Memory B cell (primary cell): Measurements from ENCODE around the gene TMEM213.
A peak's percentile ranks its signal among the peaks of the same experiment; 100 is the strongest.

Source experiments
- ATAC-seq: fragments of 150-1000 bp; cut with Tn5 transposase; 2 replicates; pipeline ENCODE4 v1.10.0; 2021; ENCODE audit warnings: low read depth, mild to moderate bottlenecking, moderate library complexity
- DNase-seq, 2 donors: peaks; one replicate each; pipeline ENCODE4 v3.0.0; 2022; ENCODE audit warnings: low spot score in 2 of 2
- H3K27ac Mint-ChIP-seq: one replicate; pipeline ENCODE4 v1.8.0; 2022; ENCODE audit warnings: mild to moderate bottlenecking, moderate library complexity, mixed read lengths
- H3K27me3 Mint-ChIP-seq: one replicate; pipeline ENCODE4 v1.8.0; 2022; ENCODE audit warnings: mixed read lengths
- H3K36me3 Mint-ChIP-seq: one replicate; pipeline ENCODE4 v1.8.0; 2022; ENCODE audit warnings: mild to moderate bottlenecking, mixed read lengths
- H3K4me1 Mint-ChIP-seq: one replicate; pipeline ENCODE4 v1.8.0; 2022; ENCODE audit warnings: mixed read lengths
- H3K4me3 Mint-ChIP-seq: one replicate; pipeline ENCODE4 v1.8.0; 2022; ENCODE audit warnings: mild to moderate bottlenecking, moderate library complexity, mixed read lengths
- H3K9me3 Mint-ChIP-seq: one replicate; pipeline ENCODE4 v1.8.0; 2022; ENCODE audit warnings: mixed read lengths

Gene TMEM213

DNA sequence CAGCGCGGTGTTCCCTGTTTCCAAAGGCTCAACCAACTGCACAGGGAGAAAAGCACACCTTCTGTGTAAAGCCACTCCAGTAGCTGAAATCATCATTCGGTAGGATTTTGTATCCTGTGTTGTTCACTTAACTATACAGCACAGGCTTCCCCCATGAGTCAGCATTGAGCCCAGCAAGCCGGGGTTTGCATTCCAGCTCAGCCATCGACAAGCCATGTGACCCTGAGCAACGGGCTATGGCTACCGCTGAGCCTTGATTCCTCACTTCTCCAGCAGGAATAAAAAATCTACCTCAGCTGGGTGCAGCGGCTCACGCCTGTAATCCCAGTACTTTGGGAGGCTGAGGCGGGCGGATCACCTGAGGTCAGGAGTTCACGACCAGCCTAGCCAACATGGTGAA is 44.3 kb downstream of the TMEM213 start:
- Mint-ChIP-seq H3K9me3 (no peaks in the 10 kb centered on the region), H3K4me1 (no peaks in the 10 kb centered on the region), H3K4me3 (no peak overlapping the region), H3K27me3 (peaks cover 8% of the 10 kb centered on the region), H3K27ac (no peak overlapping the region), H3K36me3 (no peaks in the 10 kb centered on the region)
- ATAC-seq, result no peak
- no peak for DNase-seq

DNA sequence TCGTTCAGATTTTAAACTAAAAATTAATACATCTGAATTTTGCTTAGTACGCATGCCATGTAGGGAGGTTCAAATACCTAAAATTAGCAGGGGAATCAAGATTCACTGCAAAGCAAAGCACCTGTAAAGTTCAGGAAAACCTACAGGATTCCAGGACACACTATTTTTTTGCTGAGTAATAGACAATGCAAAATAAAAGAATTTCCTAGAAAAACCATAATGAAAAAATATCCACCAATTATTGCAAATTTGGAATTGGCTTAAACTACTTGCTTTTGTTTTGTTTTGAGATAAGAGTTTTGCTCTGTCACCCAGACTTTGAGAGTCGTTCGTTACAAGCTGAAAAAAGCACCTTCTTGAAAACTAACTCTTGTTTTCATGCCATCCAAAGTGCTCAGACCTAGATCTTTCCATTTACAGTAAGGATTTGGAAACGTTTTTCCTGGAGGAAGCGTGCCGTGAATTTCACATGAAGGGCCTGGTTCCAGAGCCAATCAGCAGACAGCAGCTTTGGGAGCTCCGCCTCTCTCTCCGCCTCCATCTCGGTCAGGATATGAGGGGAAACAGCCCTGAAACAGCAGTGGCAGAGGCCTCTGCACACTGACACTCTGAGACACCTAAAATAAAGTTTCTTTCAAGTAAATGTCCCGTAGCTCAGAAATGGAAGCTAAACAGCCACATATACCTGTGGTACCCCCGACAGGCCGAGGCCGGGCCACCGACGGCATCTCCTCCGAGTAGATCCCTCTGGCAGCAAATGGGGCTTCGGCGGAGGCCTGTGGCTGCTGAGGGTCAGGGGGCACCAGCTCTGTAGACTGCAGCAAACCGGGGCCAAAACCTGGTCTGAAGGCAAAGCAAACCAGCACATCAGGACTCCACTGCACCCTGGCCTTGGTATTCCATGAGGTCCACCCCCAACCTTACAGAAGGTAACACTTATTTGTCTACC is 46.1 kb downstream of the TMEM213 start:
- Mint-ChIP-seq H3K4me3 (no peak overlapping the region), H3K27me3 (peaks cover 8% of the 10 kb centered on the region), H3K27ac (no peak overlapping the region), H3K4me1 (no peaks in the 10 kb centered on the region), H3K36me3 (no peaks in the 10 kb centered on the region), H3K9me3 (no peaks in the 10 kb centered on the region)
- ATAC-seq, result no peak
- no peak for DNase-seq

DNA sequence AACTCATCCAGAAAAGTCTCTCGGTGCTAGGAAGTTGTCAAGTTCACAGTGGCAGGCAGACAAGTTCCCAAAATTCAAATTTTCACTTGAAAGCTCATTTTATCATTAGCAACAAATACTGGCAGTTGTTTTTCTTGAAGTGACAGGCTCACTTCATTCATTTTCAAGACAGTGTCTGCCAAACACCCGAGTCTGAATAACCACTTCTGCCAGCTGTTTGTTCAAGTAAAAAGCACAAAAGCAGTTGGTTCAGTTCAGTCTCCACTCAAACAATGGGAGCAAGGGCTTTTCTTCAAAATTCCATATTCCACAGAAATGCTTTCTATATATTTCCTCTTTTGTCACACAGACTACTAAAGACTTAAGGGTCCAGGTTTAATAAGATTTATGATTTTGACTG is 47.9 kb downstream of the TMEM213 start:
- DNase-seq (no peak), ATAC-seq (no peak)
- Mint-ChIP-seq H3K9me3 (peaks cover 3% of the 10 kb centered on the region), H3K27ac (no peak overlapping the region), H3K4me1 (no peaks in the 10 kb centered on the region), H3K36me3 (peaks cover 3% of the 10 kb centered on the region), H3K27me3 (peaks cover 1% of the 10 kb centered on the region), H3K4me3 (no peak overlapping the region)

DNA sequence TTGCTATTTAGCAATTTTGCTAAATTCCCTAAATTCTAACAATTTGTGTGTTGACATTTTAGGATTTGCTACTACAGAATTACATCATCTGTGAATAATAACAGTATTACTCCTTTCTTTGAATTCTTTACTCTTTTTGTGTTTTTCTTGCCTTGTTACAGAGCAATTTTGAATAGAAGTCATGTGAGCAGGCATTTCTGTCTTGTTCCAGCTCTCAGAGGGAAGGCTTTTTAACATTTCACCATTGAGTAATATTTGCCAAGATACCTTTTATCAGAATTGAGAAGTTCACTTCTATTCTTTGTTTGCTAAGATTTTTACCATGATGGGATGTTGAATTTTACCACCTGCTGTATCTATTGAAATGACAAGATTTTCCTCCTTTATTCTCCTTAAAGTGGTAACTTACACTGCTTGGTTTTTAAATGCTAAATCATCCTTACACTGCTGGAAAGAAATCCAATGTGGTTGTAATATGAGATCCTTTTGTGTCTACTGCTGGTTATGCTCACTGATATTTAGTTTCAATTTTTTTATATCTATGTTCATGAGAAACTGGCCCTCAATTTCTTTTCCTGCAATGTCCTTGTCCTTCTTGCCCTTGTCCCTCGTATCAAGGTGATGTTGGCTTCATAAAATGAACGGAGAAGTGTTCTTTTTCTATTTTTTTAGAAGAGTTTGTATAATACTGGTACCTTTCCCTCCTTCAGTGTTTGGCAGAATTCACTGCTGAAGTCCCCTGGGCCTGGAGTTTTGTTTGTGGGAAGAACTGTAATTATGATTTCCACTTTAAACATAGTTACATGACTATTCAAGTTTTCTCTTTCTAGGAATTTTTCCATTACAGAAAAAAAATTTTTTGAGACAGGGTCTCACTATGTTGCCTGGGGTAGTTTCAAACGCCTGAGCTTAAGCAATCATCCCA is 50.5 kb downstream of the TMEM213 start:
- no peak for ATAC-seq
- H3K4me3 Mint-ChIP-seq, result no peak overlapping the region
- H3K36me3 Mint-ChIP-seq, result peaks cover 3% of the 10 kb centered on the region
- H3K9me3 Mint-ChIP-seq, result peaks cover 3% of the 10 kb centered on the region
- H3K27me3 Mint-ChIP-seq, result peaks cover 3% of the 10 kb centered on the region
- DNase-seq, result no peak
- no peak overlapping the region for H3K27ac Mint-ChIP-seq
- no peaks in the 10 kb centered on the region for H3K4me1 Mint-ChIP-seq

DNA sequence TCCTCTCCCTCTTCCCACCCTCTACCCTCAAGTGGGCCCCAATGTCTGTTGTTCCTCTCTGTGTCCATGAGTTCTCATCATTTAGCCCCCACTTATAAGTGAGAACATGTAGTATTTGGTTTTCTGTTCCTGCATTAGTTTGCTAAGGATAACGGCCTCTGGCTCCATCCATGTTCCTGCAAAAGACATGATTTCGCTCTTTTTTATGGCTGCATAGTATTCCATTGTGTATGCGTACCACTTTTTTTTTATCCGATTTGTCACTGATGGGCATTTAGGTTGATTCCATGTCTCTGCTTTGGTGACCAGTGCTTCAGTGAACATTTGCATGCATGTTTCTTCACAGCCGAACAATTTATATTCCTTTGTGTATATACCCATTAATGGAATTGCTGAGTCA is 51.9 kb downstream of the TMEM213 start:
- no peak overlapping the region for H3K4me3 Mint-ChIP-seq
- no peaks in the 10 kb centered on the region for H3K4me1 Mint-ChIP-seq
- H3K27me3 Mint-ChIP-seq, result peaks cover 5% of the 10 kb centered on the region
- ATAC-seq (no peak), DNase-seq (no peak)
- H3K36me3 Mint-ChIP-seq, result peaks cover 3% of the 10 kb centered on the region
- no peak overlapping the region for H3K27ac Mint-ChIP-seq
- peaks cover 3% of the 10 kb centered on the region for H3K9me3 Mint-ChIP-seq

DNA sequence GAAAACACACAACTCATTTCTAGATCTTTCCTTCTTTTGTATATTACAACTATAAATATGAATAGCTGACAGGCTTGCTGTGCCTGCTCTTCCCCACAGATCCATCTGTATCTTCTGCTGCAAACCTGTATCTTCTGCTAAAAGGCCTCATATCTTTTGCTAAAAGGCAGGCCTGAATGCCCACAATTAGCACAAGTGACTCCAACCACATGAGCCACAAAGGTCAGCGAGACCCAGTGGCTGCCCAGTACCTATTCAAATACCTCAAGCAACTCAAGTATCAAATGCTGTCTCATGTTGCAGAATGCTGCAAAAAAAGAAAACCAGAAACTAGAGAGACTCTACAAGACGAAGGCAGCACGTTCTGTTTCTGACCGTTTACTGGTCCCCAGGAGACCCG is 54.7 kb downstream of the TMEM213 start:
- Mint-ChIP-seq H3K4me3 (no peak overlapping the region), H3K27me3 (peaks cover 10% of the 10 kb centered on the region), H3K27ac (no peak overlapping the region), H3K9me3 (peaks cover 6% of the 10 kb centered on the region), H3K36me3 (peaks cover 5% of the 10 kb centered on the region), H3K4me1 (no peaks in the 10 kb centered on the region)
- ATAC-seq (no peak), DNase-seq (no peak)

DNA sequence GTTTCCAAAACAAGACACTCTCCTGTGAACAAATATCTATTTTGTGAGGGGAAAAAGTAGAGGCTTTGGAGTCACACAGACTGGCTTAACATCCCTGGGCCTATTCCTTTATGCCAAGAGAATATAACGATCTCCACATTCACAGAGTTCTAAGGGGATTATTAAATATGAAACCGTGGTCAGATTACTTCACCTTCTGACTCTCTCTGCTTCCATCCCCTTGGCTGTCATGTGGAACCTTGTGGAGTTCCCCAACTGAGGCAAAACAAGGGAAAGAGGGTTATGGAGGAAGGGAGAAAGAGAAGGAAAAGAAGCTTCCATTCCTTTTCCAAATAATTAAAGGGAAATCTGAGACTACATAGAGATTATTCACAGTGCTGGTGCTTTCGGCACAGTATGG is 55.7 kb downstream of the TMEM213 start:
- ATAC-seq (no peak), DNase-seq (no peak)
- Mint-ChIP-seq H3K27ac (no peak overlapping the region), H3K27me3 (peaks cover 10% of the 10 kb centered on the region), H3K36me3 (peaks cover 8% of the 10 kb centered on the region), H3K9me3 (peaks cover 7% of the 10 kb centered on the region), H3K4me1 (no peaks in the 10 kb centered on the region), H3K4me3 (no peak overlapping the region)

DNA sequence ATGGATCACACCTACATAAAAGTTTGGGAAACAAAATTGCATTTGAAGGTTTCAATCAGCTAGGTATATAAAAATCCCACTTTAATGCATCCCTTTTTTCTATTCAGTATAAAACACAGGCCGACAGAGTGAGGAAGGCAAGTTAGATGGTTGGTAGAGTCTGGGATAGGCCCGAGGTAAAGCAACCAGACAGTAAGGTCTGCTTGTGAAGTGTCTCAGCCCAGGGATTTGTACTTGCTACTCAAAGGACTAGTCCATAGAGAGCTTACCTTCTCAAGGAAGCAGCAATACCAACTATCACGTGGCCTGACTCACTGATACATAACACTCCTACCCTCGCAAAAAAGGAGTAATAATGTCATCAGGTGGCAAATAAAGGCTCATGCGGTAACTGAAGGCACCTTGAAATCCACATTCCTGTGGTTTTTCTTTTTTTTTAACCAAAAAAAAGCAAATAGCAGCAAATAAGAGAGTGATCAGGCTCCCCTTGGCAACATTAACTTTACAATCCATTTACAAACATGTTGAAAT is 56.4 kb downstream of the TMEM213 start:
- H3K9me3 Mint-ChIP-seq, result peaks cover 7% of the 10 kb centered on the region
- H3K27ac Mint-ChIP-seq, result no peak overlapping the region
- H3K27me3 Mint-ChIP-seq, result peaks cover 9% of the 10 kb centered on the region
- H3K36me3 Mint-ChIP-seq, result peaks cover 8% of the 10 kb centered on the region
- H3K4me3 Mint-ChIP-seq, result no peak overlapping the region
- H3K4me1 Mint-ChIP-seq, result no peaks in the 10 kb centered on the region
- no peak for DNase-seq
- no peak for ATAC-seq

DNA sequence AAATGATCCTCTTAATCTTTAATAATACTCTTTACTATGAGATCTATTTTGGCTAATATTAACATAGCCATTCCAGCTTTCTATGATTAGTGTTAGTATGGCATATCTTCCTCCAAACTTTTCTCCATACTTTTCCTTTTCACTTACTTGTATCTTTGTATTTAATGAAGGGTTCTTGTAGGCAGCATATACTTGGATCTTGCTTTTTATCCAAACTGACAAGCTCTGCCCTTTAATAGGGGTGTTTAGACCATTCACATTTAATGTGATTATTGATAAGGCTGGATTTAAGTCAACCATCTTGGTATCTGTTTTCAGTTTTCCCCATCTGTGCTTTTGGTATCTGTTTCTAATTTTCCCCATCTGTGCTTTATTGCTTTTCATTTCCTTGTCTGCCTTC is 59.9 kb downstream of the TMEM213 start:
- H3K4me3 Mint-ChIP-seq, result no peak overlapping the region
- H3K27me3 Mint-ChIP-seq, result peaks cover 9% of the 10 kb centered on the region
- peaks cover 6% of the 10 kb centered on the region for H3K36me3 Mint-ChIP-seq
- H3K4me1 Mint-ChIP-seq, result no peaks in the 10 kb centered on the region
- peaks cover 4% of the 10 kb centered on the region for H3K9me3 Mint-ChIP-seq
- H3K27ac Mint-ChIP-seq, result no peak overlapping the region
- ATAC-seq (no peak), DNase-seq (no peak)

DNA sequence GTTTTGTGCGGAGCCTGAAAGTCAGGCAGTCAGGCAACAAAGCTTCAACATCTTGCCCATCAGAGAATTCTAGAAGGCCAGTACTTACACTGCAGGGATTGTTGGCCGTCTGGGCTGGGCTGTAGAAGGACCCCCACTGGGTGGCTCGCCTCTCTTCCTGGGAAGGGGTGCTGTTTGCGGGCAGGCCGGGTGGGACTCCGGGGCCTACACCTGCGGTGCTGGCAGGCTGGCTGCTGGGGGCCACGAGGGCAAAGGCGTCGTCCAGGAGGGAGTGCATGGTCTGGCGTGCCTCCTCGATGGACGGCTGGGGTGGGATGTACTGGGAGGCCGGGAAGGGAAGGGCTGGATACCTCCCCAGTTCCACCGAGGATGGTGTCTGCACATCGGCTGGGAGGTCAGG is 63.3 kb downstream of the TMEM213 start:
- Mint-ChIP-seq H3K4me1 (no peaks in the 10 kb centered on the region), H3K9me3 (peaks cover 4% of the 10 kb centered on the region), H3K4me3 (no peak overlapping the region), H3K27me3 (peaks cover 7% of the 10 kb centered on the region), H3K27ac (no peak overlapping the region), H3K36me3 (peaks cover 6% of the 10 kb centered on the region)
- DNase-seq (no peak), ATAC-seq (no peak)

DNA sequence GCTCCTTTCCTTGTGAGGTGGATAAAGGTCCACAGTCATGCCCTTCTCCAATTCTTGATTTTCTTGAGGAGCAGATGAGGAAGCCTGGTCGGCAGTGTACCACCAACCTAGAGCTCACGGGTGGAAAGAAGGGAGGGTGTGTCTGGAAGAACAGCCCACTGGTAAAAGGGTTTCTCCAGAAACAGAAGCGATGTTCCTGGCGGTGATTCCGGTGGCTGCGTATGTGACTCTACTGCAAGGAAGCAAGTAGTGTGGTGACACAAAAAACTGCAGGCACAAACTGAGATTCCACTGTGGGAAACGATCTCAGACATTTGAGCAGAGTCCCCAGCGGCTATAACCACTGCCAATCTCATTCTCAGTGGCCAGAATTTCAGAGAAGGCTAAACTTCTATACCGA is 66.1 kb downstream of the TMEM213 start:
- Mint-ChIP-seq H3K4me1 (no peaks in the 10 kb centered on the region), H3K27me3 (peaks cover 2% of the 10 kb centered on the region), H3K4me3 (no peak overlapping the region), H3K27ac (no peak overlapping the region), H3K9me3 (no peaks in the 10 kb centered on the region), H3K36me3 (no peaks in the 10 kb centered on the region)
- DNase-seq (no peak), ATAC-seq (no peak)

DNA sequence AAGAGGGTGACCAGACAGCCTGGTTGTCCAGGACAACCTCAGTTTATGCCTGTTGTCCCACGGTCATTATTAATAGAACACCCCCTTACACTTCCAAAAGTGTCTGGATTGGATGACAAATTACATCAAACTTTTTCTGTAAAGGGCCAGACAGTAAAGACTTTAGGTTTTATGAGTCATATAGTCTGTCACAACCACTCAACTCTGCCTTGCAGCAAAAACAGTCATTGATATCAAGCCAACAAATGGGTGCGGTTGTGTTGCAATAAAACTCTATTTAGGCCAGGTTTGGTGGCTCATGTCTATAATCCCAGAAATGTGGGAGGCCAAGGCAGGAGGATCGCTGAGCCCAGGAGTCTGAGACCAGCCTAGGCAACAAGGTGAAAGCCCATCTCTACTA is 66.9 kb downstream of the TMEM213 start:
- no peak for DNase-seq
- Mint-ChIP-seq H3K9me3 (no peaks in the 10 kb centered on the region), H3K27me3 (peaks cover 4% of the 10 kb centered on the region), H3K4me1 (no peaks in the 10 kb centered on the region), H3K27ac (no peak overlapping the region), H3K4me3 (no peak overlapping the region), H3K36me3 (no peaks in the 10 kb centered on the region)
- ATAC-seq, result no peak

DNA sequence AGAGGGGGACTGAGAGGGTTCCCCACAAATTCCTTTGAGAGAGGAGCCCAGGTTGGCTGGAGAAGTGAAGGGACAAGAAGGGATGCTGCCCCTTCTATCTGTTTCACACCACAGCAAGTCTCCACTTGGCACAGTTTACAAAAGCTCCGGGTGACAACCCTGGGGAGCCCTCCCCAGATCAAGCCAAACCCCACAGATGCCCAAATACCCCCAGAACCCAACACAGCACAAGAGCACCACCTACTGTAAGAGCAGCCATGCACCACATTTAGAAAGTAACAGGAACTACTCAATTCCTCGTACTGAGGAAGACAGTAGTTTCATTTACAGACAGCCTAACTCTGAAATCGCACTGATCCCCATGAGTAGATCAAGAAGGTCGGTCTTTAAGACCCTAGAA is 68.0 kb downstream of the TMEM213 start:
- no peak overlapping the region for H3K27ac Mint-ChIP-seq
- H3K4me1 Mint-ChIP-seq, result no peaks in the 10 kb centered on the region
- no peak for DNase-seq

DNA sequence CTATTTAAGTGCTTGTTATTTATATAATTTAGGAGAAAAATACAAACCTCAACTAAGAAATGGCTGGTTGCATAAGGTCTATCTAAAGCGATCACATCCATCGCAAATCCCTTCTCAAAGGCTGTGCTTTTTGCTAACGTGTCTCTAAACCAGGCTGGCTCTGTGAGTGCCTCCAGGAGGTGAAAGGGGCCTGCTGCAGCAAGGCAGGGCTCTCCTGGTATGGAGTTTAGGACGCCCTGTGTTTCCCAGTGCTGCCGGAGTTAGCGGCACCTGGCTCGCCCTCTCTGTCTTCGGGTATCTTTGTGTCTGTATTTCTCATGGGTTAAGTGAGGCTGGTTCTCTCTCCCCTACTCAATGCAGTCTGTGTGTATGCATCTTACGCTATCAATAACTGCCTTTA is 68.6 kb downstream of the TMEM213 start:
- ATAC-seq (no peak), DNase-seq (no peak)
- H3K4me3 Mint-ChIP-seq, result no peak overlapping the region
- H3K9me3 Mint-ChIP-seq, result no peaks in the 10 kb centered on the region
- H3K36me3 Mint-ChIP-seq, result no peaks in the 10 kb centered on the region
- H3K27me3 Mint-ChIP-seq, result peaks cover 2% of the 10 kb centered on the region
- H3K27ac Mint-ChIP-seq, result no peak overlapping the region
- no peaks in the 10 kb centered on the region for H3K4me1 Mint-ChIP-seq

More for the DNA sequence above, 68.0 kb downstream of the TMEM213 start:
- Mint-ChIP-seq H3K36me3 (no peaks in the 10 kb centered on the region), H3K4me3 (no peak overlapping the region), H3K27me3 (peaks cover 2% of the 10 kb centered on the region), H3K9me3 (no peaks in the 10 kb centered on the region)
- peak; percentile 43 for ATAC-seq
